ES-I3 (cell line): ENCODE measurements around the gene HSFX1.
"Not testable (repeated sequence)": the region's sequence is repeated elsewhere in the genome, so short reads cannot be mapped to it uniquely, and the experiment has no call there.

Source experiments
- H3K36me3 ChIP-seq: 2 replicates; pipeline ENCODE4 v1.6.1; 2013; ENCODE audit warnings: mild to moderate bottlenecking, low read length, control low read depth, moderate library complexity; ENCODE audit not compliant: insufficient read depth
- H3K4me1 ChIP-seq: 2 replicates; pipeline ENCODE4 v1.6.1; 2013; ENCODE audit warnings: mild to moderate bottlenecking, control low read depth, low read length; ENCODE audit not compliant: insufficient read depth
- H3K9ac ChIP-seq: 2 replicates; pipeline ENCODE4 v1.6.1; 2013; ENCODE audit warnings: low read depth, mild to moderate bottlenecking, low read length, moderate library complexity
- H3K9me3 ChIP-seq: 2 replicates; pipeline ENCODE4 v1.6.1; 2013; ENCODE audit warnings: mild to moderate bottlenecking, low read length, moderate library complexity; ENCODE audit not compliant: control insufficient read depth, insufficient read depth

Gene HSFX1

GRCh38 chrX:149773768-149774167 is at the start of gene HSFX1:
Gene HSFX1, plus strand, starts transcription at chrX:149774068. Its CDS starts 614 bp downstream, at chrX:149774682.
- not testable (repeated sequence) for H3K9me3 ChIP-seq, H3K36me3 ChIP-seq, H3K4me1 ChIP-seq, H3K9ac ChIP-seq

GRCh38 chrX:149727308-149727707 is 46.6 kb upstream of the HSFX1 start:
- not testable (repeated sequence) for H3K4me1 ChIP-seq, H3K9me3 ChIP-seq, H3K9ac ChIP-seq, H3K36me3 ChIP-seq

GRCh38 chrX:149742269-149742668 is 31.6 kb upstream of the HSFX1 start:
- H3K9me3 ChIP-seq, H3K36me3 ChIP-seq, H3K9ac ChIP-seq, H3K4me1 ChIP-seq: not testable (repeated sequence)

GRCh38 chrX:149746390-149747007 is 27.4 kb upstream of the HSFX1 start:
- H3K9ac ChIP-seq, H3K36me3 ChIP-seq, H3K4me1 ChIP-seq, H3K9me3 ChIP-seq: not testable (repeated sequence)

GRCh38 chrX:149757206-149758067 is 16.4 kb upstream of the HSFX1 start:
- Histone ChIP-seq H3K36me3 (no peaks in the 10 kb centered on the region), H3K9me3 (no peaks in the 10 kb centered on the region), H3K4me1 (no peaks in the 10 kb centered on the region), H3K9ac (no peak overlapping the region)

- Histone ChIP-seq H3K36me3 (no peaks in the 10 kb centered on the region), H3K9ac (no peak overlapping the region), H3K4me1 (no peaks in the 10 kb centered on the region), H3K9me3 (no peaks in the 10 kb centered on the region)
Measured at GRCh38 chrX:149758068-149758714, 15.7 kb upstream of the HSFX1 start.

- not testable (repeated sequence) for H3K9me3 ChIP-seq, H3K36me3 ChIP-seq, H3K9ac ChIP-seq, H3K4me1 ChIP-seq
Measured at GRCh38 chrX:149758715-149759078, 15.2 kb upstream of the HSFX1 start.

GRCh38 chrX:149759824-149760223 is 14.0 kb upstream of the HSFX1 start:
- no peaks in the 10 kb centered on the region for H3K9me3 ChIP-seq
- H3K36me3 ChIP-seq, result no peaks in the 10 kb centered on the region
- no peak overlapping the region for H3K9ac ChIP-seq
- no peaks in the 10 kb centered on the region for H3K4me1 ChIP-seq

- Histone ChIP-seq H3K9ac (no peak overlapping the region), H3K36me3 (no peaks in the 10 kb centered on the region), H3K4me1 (no peaks in the 10 kb centered on the region), H3K9me3 (no peaks in the 10 kb centered on the region)
Measured at GRCh38 chrX:149760965-149761364, 12.9 kb upstream of the HSFX1 start.

GRCh38 chrX:149761858-149762674 is 11.8 kb upstream of the HSFX1 start:
- H3K9me3 ChIP-seq, H3K36me3 ChIP-seq, H3K4me1 ChIP-seq, H3K9ac ChIP-seq: not testable (repeated sequence)

- Histone ChIP-seq H3K9ac (no peak overlapping the region), H3K4me1 (no peaks in the 10 kb centered on the region), H3K36me3 (no peaks in the 10 kb centered on the region), H3K9me3 (no peaks in the 10 kb centered on the region)
Measured at GRCh38 chrX:149762696-149763614, 10.9 kb upstream of the HSFX1 start.

GRCh38 chrX:149770344-149770743 is 3.5 kb upstream of the HSFX1 start:
- not testable (repeated sequence) for H3K9ac ChIP-seq, H3K9me3 ChIP-seq, H3K4me1 ChIP-seq, H3K36me3 ChIP-seq

- H3K4me1 ChIP-seq, H3K9me3 ChIP-seq, H3K36me3 ChIP-seq, H3K9ac ChIP-seq: not testable (repeated sequence)
Measured at GRCh38 chrX:149773026-149773425, 842 bp upstream of the HSFX1 start.

GRCh38 chrX:149777999-149778398 is 4.1 kb downstream of the HSFX1 start:
- H3K9me3 ChIP-seq, H3K4me1 ChIP-seq, H3K36me3 ChIP-seq, H3K9ac ChIP-seq: not testable (repeated sequence)
